Measurements from ENCODE around the gene PTGER3.

DNA sequence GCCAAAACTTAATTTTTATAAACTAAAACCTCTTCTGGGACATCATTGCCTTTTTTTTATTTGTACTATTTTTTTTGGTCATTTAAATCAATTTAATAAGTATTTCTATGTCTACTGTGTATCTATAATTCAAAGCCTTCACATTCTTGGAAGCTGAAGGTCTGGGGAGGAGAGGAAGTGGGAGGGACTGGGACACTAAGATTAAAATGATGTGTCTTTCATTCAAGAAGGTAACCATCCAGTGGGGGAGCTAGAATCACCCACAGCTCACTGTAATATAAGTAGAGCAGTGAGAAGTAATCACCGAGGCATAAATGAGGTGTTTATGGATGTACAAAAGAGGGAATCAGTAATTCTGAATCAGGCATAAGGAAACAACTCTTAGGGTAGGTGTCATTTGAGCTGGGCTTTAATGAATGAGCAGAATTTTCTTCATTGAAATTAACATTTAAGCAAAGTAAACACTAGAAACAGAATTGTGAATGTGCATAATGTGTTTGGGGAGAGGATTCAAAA lies 52.8 kb downstream of the PTGER3 start:
- TF ChIP-seq, protein P1, sequence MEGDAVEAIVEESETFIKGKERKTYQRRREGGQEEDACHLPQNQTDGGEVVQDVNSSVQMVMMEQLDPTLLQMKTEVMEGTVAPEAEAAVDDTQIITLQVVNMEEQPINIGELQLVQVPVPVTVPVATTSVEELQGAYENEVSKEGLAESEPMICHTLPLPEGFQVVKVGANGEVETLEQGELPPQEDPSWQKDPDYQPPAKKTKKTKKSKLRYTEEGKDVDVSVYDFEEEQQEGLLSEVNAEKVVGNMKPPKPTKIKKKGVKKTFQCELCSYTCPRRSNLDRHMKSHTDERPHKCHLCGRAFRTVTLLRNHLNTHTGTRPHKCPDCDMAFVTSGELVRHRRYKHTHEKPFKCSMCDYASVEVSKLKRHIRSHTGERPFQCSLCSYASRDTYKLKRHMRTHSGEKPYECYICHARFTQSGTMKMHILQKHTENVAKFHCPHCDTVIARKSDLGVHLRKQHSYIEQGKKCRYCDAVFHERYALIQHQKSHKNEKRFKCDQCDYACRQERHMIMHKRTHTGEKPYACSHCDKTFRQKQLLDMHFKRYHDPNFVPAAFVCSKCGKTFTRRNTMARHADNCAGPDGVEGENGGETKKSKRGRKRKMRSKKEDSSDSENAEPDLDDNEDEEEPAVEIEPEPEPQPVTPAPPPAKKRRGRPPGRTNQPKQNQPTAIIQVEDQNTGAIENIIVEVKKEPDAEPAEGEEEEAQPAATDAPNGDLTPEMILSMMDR (conservative IDR thresholded peaks at IDR 0.05; ENCODE audit: low read depth, low read length) = 0 out of 2 replicates have a peak, but pooled peaks have one; percentile 11
- TF ChIP-seq EZH2 (IDR thresholded peaks at IDR 0.05; ENCODE audit: borderline replicate concordance, low read depth, low read length, poor library complexity, severe bottlenecking) = no peak
